HS-5 (cell line): Measurements from ENCODE around the gene MOV10L1.
"Not testable (repeated sequence)": the region's sequence is repeated elsewhere in the genome, so short reads cannot be mapped to it uniquely, and the experiment has no call there.

ENCODE experiments used
- DNase-seq: peaks from one replicate; pipeline ENCODE4 v3.0.0-alpha.2; 2012; ENCODE audit warnings: low read depth

The MOV10L1 gene

DNA sequence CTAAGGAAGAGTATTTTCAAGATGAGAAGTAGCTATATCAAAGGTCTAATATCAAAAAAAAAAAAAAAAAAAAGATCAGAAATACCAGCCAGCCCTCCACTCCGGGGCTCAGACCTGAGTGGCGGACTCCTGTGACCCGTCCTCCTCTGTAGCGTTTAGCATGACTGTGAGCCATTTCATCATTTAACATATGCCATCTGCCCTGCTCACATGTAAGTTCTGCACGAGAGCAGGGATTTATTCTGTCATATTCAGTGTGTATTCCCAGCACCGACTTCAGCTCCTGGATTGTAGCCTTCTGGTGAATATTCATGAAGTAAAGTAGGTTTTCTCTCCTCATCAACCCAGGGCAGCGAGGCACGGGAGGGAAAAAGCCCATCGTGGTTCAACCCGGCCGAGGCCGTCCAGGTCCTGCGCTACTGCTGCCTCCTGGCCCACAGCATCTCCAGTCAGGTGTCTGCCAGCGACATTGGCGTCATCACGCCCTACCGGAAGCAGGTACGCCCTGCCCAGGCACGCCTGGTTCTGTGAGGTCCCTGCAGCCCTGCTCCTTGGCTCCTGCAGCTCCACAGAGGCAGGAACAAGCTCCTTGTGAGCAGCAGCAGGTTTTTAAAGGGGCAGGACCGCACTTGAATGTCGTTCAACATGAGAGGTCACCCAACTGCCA is 68.0 kb downstream of the MOV10L1 start:
- no peak for DNase-seq

DNA sequence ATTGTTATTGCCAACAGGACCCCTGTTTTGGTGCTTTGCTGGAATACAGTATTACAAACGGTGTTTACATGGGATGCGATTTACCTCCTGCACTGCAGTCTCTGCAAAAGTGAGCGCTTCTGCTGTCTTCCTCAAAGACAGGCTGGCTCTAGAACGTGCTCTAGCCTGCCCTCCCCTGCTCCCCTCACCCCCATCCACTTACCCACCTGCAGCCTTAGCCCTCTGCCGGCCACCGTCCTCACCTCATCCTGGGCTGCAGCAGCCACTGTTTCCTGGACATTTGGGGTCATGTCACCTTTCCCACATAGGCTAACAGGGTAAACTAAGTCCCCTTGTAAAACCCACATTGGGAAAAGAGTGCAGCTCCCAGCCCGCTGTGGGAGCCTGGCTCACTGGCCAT is 71.1 kb downstream of the MOV10L1 start:
- DNase-seq: no peak

DNA sequence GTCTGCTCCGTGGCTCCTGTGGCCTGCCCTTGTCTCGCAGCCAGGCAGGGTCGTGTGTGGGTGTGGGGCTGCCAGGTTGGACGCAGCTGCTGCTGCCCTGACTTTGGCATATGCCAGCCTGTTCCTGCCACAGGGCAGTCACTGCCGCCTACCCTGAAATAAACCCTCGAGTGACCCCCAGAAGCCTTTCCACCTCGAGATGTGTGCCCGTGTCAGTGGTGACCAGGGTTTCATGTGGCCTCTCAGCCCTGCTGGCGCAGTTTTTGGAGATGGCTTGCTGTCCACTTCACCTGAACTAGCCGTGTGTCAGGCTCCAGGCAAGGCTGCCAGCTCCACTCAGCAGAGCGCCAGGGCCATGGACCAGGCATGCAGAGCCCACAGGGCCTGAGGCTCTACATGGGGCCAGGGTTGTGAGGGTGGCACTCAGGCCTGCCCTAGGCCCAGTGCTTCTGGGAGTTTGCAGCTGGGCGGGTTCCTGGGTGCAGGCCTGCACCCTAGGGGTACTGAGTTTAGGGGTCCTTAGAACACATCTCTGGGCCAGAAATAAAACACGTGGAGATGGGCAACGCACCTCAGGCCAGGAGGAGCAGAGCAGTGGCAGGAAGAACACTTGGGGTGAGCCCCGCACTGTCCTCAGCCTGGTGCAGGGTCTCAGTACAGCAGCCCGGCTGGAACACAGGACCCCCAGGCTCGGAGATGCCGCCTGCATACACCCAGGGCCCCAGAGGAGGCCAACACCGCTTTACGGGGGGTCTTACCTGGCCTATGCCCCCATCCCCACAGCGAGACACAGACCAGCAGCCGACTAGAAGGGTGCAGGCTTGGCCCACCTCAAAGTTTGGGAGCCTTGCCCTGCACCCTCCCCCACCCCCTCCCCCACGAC is 71.9 kb downstream of the MOV10L1 start:
- no peak for DNase-seq

DNA sequence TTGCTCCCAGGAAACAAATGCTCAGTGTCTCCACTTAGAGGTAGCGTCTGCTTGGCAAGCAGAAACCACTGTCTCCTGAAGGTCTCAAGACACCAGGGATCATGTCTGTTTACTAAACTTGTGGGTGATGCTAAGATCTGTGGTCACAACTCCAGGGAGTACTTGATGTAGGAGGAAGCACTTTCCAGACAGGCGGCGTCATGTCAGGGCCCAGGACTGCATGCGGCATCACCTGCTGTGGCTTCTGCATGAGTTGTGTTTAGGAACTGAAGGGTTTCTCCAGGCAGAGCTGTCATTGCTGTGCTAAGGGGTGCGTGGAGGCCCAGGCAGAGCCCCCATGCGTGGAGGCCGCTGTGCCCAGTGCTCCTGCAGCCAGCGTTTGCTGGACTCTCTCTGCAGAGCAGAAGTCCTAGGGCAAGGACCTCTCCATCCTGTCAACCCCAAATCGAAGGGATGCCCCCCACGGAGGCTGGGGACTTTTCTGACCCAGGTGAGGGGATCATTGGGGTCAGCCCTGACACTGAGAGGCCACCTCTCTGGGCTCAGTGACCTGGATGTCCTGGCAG is 72.7 kb downstream of the MOV10L1 start:
- no peak for DNase-seq

DNA sequence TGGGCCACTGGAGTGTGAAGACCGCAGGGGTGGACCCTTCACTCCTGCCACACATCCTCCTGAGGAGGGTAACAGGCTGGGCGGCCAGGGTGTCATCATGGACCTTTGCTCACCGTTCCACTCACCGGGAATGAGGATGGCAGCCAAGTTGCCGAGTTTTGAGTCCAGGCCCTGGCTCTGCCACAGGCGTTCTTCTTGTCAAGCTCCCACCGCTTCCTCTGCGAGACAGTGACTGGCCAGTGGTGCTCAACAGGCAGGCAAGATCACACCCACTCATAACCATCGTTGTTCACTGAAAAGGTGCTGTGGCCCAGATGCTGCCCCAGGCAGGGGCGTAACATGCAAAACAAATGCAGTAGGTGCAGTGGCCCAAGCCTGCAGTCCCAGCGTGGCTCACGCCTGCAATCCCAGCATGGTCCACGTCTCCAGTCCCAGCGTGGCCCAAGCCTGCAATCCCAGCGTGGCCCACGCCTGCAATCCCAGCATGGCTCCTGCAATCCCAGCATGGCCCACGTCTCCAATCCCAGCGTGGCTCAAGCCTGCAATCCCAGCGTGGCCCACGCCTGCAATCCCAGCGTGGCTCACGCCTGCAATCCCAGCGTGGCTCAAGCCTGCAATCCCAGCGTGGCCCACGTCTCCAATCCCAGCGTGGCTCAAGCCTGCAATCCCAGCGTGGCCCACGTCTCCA is 75.8 kb downstream of the MOV10L1 start:
- no peak for DNase-seq

DNA sequence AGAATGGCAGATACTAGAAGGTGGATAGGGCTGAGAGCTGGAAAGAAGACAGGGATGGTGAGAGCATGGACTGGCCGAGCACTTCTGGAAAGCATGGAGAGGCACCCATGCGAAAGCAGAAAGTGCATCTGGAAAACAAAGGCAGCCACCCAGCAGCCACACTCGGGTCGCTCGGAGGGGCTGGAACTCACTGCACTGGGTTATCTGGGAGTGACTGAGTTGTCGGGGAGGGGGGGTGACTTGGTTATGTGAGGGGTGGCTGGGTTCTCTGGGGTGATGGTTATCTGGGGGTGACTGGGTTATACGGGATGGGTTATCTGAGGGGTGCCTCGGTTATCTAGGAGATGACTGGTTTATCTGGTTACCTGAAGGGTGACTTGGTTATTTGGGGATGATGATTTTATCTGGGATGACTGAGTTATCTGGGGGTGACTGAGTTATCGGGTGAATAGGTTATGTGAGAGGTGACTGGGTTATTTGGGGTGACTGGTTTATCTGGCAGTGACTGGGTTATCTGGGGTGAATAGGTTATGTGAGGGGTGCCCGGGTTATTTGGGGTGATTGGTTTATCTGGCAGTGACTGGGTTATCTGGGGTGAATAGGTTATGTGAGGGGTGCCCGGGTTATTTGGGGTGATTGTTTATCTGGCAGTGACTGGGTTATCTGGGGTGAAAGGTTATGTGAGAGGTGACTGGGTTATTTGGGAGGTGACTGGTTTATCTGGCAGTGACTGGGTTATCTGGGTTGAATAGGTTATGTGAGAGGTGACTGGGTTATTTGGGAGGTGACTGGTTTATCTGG is 78.1 kb downstream of the MOV10L1 start:
- no peak for DNase-seq

DNA sequence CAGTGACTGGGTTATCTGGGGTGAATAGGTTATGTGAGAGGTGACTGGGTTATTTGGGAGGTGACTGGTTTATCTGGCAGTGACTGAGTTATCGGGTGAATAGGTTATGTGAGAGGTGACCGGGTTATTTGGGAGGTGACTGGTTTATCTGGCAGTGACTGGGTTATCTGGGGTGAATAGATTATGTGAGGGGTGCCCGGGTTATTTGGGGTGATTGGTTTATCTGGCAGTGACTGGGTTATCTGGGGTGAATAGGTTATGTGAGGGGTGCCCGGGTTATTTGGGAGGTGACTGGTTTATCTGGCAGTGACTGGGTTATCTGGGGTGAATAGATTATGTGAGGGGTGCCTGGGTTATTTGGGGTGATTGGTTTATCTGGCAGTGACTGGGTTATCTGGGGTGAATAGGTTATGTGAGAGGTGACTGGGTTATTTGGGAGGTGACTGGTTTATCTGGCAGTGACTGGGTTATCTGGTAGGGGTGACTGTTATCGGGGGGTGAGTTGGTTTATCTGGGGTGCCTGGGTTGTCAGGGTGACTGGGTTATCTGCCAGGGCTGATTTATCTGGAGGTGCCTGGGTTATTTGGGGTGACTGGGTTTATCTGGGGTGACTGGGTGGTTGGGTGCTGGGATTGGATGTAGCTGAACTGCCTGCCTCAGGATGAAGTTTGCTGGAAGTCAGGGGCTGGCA is 78.8 kb downstream of the MOV10L1 start:
- DNase-seq: not testable (repeated sequence)

DNA sequence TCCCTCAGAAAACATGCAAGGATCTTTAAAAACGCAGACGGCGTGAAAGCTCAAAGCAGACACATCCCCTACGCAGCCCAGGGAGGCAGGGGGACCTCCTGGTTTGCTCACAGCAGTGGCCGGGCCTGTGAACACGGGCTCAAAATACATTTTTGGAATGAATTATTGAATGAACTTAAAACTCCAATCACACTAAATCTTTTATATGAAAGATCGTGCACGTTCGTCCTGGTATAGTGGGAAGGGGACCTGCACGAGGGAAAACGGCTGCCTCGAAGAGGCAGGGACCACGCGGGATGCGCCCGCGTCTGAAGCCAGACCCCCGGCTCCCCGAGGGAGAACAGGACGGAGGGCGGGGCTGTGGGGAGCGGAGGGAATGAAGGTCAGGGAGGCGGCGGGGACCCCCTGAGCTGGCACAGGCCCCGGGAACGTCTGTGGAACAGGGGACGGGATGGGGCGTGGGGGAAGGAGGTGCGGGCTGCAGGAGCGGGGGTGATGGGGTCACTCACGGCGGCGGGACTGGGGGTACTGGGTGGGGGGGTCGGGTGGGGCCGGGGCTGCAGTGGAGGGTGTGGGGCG is 79.5 kb downstream of the MOV10L1 start:
- DNase-seq: no peak

DNA sequence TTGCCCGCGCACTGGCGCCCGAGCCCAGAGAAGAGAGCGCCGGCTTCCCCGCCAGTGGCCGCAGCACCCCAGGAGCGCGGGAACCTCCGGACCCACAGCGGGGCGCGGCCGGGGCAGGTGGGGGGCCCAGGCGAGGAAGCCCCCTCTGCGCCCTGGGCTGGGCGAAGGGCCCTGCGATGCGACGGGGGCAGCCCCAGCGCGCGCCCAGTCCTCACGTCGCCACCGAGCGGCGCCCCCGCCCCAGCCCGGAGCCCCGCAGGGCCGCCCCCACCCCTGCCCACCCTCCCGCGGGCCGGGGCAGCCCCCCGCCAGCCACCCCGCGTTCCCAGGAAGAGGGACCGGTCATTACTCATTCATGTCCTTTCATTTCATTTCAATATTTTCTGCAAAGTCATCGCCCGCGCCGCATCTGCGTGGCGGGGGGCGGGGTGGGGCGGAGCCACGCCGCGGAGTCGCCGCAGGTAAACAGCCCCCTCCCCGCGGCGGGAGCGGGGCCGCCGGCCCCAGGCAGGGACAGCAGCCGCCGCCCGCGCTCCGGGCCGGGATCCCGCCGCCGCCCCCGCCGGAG is 80.1 kb downstream of the MOV10L1 start:
- DNase-seq: no peak

DNA sequence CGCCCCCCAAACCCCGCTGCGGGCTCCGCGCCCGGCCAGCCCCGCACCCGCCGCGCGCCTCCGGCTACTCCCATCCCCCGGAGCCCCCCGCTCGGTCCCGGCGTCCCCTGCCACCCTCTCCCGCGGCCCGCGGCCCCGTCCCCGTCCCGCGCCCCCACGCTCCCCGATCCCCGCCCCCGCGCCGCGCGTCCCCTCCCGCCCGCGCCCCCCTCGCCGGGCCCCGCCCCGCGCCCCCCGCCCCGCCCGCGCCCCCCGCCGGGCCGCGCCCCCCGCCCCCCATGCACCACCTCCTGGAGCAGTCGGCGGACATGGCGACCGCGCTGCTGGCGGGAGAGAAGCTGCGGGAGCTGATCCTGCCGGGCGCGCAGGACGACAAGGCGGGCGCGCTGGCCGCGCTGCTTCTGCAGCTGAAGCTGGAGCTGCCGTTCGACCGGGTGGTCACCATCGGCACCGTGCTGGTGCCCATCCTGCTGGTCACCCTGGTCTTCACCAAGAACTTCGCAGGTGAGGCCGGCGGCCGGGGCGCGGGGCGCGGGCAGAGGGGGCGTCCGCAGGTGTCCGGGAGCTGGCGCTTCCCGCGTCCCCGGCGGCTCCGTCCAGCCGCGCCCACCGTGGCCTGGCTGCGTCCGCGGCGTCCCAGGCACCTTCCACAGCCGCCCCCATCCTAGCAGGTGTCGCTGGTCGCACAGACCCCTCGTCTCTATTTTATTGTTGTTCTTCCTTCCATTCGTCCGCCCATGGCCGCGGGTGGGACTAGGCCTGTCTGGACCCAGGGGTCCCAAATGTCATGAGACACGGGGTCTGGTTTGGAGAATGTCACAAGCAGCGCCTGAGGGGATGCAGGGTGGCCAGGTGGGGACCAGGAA is 80.9 kb downstream of the MOV10L1 start, which contains the start of gene PANX2:
Gene PANX2 (plus strand): TSS at position 279 of the 866 bp plus-strand sequence. CDS start 0 bp downstream, at position 279.
- no peak for DNase-seq

DNA sequence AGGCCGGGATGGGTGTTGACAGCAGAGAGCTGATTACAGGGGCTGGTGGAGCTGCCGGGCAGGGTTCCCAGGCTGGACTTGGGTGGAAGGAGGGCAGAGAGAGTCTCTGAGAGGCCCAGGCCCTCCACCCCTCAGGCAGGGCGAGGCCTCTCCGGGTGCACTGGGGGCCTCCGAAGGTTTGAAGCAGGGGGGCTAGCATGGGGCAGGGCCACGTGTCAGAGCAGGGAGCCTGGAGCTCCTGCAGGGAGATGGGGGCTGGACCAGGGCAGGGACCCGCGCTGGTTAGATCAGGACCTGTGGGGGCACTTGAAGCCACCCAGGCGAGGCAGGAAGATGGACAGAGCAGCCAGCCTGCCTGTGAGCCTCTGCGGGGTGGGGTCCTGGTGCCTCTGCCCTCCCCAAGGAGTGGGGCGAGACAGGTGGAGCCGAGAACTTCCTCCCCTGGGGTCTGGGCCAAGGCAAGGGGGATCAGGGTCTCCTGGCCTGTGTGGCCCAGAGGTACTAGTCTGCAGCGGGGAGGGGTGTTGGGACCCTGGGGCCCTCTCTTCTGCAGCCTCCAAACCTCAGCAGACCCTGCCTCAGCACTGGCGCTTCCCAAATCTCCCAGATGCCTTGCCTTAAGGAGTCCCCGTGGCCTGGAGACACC is 81.6 kb downstream of the MOV10L1 start:
- no peak for DNase-seq

DNA sequence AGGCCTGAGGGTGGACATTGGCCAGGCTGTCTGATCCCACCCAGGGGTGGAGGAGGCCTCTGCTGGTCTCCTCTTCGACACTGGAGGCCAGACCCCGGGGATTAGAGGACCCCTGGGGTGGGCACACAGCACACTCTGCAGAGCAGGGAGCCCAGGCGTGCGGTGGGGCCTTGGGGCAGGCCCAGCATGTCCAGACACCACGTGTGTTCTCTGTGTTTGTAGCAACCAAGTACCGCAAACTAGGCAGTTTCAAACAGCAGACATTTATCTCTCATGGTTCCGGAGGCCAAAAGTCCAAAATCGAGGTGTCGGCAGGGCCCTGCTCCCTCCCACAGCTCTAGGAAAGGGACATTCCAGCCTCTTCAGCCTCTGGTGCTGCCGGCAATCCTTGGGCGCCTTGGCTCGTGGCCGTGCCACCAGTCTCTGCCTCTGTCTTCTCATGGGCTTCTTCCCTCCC is 82.2 kb downstream of the MOV10L1 start:
- DNase-seq: no peak

DNA sequence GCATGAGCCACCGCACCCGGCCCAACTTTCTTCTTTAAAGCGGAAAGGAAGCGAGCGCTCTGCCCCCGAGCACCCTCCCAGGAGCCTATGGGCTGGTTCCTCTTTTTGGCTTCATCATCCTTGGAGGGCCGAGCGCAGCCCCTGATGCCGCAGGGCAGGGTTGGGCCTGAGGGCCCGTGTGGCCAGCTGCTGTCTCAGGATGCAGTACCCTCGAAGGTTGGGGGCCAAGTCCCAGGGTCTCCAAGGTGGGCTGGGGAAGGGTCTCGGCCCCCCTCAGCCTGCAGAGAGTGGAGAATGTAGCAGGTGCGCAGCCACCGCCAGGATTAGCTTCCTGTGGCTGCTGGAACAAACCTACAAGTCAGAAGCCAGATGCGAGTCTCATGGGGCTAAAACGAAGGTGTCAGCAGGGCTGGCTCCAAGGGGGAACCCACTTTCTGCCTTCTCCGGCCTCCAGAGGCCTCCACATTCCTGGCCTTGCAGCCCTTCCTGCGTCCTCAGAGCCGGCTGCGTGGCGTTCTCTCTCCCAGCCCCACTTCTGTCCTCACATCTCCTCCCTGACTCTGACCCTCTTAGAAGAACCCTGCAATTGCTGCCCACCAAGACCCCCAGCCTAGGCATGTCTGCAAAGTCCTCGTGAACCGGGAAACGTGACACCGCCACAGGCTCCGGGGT is 83.6 kb downstream of the MOV10L1 start:
- no peak for DNase-seq

DNA sequence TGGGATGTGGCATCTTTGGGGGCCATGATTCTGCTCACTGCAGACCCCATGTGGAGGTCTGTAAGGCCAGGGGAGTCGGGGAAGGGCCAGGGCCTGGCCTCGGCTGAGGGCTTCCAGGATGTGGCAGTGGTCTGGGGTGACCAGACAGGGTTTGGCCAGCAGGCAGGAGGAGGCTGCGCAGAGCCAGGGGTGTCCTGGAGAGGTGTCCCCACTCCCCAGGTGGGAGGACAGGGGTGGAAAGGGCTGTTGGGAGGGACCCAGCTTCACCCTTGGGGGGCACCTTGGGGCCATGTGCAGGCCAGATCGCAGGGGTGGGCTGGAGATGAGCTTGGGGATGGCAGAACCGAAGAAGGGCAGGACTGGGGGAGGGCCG is 84.2 kb downstream of the MOV10L1 start:
- no peak for DNase-seq

DNA sequence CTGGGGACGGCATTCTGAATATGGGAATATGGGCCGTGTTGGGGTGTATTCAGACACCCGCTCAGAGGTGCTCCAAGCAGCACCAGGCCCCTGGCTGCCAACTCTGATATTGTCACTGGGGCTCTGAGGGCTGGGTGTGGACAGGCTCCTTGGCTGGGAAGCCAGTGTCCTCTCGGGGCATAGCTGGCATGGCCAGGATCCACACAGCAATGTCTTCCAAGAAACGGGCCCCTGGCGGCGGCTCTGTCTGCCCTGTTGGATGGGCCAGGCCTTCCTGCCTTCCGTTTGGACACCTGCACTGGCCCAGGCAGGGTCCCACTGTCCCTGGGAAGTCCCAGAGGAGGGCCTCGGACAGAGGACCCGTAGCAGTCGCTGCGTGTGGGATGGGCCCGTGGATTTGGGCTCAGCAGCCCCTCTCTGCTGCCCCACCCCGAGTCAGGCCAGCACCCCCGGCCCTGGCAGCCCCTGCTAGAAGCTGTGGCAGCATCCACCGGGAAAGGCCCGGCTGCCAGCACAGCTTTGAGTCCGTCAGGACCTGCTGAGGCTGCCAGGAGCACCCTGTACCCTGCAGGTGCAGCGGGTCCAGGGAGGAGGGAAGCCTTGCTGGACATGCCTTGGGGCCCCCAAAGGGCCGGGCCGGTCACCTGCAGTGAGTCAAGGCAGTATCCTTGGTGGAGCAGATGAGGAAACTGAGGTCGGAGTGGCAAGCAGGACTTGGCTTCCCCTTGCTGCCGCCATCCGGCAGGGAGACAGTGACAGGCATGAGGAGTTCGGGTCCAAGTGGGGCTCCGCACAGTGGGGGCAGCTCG is 84.8 kb downstream of the MOV10L1 start:
- no peak for DNase-seq

DNA sequence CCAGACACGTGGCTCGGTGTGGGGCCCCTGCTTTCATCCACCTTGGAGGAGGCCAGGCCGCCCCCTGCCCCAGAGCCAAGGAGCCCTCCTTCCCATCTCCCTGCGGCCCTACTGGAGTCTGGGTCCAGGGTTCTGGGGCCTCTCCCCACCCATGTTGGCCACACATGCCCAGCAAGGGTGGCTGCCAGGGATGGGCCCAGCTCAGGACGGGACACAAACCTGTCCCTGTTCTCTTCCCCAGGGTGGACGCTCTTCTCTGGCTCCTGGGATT is 85.3 kb downstream of the MOV10L1 start:
- DNase-seq: no peak
